ENCODE data around the gene C16orf96. TPM values are rescaled to one million over a fixed set of nuclear protein-coding genes. Genes with fewer than 3 reads are reported as not detected.

Gene C16orf96
- total RNA-seq, 6 experiments from 2014 or later = 0.06 to 0.24 (median 0.16) TPM; not detected in 1

DNA sequence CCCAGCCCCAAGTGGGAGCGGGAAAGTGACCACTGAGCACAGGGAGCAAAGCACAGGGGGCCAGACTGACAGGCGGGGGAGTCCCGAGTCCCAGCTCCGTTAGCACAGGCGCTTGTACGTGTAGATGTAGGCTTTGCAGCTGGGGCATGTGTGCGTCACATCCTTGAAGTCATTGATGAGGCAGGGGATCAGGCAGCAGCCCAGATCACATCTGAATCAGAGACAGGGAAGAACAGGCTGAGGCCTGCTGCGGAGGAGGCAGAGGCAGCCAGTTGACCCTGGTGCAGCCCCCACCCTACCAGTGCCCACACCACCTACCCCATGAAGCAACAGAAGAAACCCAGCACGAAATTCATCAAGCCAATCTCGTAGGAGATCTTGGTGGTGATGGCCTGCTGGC, 43.7 kb upstream of the C16orf96 start:
- Histone ChIP-seq H3K9me3 (no peaks in the 10 kb centered on the region), H3K4me3 (no peak overlapping the region), H3K36me3 (peaks cover 0 to 48% (median 24%) of the 10 kb centered on the region in 4 donors), H3K27ac (no peak overlapping the region), H3K4me1 (no peaks in the 10 kb centered on the region), H3K27me3 (no peaks in the 10 kb centered on the region)
- WGBS (ENCODE audit: insufficient coverage, low coverage, low lambda C conversion rate, missing lambda C conversion rate) = no CpG with 5 or more reads among the region's 10 CpGs
- ATAC-seq = no peak
- DNase-seq = no peak
- intact Hi-C loops (cut with DNase I) = no loop called here
- no peak for TF ChIP-seq POLR2A (IDR thresholded peaks at IDR 0.05)
- TF ChIP-seq, protein P1, sequence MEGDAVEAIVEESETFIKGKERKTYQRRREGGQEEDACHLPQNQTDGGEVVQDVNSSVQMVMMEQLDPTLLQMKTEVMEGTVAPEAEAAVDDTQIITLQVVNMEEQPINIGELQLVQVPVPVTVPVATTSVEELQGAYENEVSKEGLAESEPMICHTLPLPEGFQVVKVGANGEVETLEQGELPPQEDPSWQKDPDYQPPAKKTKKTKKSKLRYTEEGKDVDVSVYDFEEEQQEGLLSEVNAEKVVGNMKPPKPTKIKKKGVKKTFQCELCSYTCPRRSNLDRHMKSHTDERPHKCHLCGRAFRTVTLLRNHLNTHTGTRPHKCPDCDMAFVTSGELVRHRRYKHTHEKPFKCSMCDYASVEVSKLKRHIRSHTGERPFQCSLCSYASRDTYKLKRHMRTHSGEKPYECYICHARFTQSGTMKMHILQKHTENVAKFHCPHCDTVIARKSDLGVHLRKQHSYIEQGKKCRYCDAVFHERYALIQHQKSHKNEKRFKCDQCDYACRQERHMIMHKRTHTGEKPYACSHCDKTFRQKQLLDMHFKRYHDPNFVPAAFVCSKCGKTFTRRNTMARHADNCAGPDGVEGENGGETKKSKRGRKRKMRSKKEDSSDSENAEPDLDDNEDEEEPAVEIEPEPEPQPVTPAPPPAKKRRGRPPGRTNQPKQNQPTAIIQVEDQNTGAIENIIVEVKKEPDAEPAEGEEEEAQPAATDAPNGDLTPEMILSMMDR (IDR thresholded peaks at IDR 0.05) = no peak

DNA sequence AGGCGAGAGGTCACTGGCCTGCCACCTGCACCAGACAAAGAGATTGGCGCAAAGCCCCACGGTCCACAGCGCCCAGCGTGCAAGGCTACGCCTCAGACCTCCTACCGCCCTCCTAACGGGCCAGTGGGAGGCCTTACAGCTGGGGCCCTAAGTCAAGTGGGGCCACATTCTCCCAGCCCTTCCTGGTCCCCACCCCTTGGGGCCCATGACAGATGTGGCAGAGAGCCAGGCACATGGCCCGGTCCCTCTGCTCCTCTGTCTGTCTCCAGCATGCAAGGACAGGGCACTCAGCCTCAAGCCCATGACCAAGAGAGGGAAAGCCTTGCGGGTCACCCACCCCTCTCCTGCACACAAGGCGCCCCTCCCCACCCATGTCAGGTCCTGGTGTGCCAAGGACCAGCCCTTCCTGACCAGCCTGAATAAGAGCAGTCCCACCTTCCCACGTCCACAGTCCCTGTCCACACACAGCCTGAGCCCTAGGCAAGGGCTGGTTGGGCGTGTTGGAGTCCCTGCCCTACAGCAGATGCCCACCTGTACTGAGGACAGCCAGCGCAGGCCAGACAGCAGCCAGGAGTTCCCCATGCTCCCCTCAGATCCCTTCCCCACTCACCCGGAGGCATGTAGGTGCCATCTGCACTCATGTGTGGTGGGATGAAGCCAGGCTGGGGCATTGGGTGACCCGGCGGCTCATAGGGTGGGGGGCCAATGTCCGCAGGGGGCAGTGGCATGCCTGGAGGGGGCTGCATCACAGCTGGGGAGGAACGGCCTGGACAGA, 42.9 kb upstream of the C16orf96 start:
- TF ChIP-seq POLR2A (IDR thresholded peaks at IDR 0.05) = no peak
- TF ChIP-seq, protein P1 (IDR thresholded peaks at IDR 0.05) = no peak
- H3K27me3 ChIP-seq = no peaks in the 10 kb centered on the region
- DNase-seq = no peak
- WGBS (ENCODE audit: insufficient coverage, low coverage, low lambda C conversion rate, missing lambda C conversion rate) = 70% methylated on average over 5 of the region's 19 CpGs
- H3K4me3 ChIP-seq = no peak overlapping the region
- intact Hi-C loops (cut with DNase I) = no loop called here
- H3K4me1 ChIP-seq = no peaks in the 10 kb centered on the region
- peak in 1 of 4 donors; percentile 5 for ATAC-seq
- no peak overlapping the region for H3K27ac ChIP-seq
- peaks cover 0 to 40% (median 18%) of the 10 kb centered on the region in 4 donors for H3K36me3 ChIP-seq
- no peaks in the 10 kb centered on the region for H3K9me3 ChIP-seq

DNA sequence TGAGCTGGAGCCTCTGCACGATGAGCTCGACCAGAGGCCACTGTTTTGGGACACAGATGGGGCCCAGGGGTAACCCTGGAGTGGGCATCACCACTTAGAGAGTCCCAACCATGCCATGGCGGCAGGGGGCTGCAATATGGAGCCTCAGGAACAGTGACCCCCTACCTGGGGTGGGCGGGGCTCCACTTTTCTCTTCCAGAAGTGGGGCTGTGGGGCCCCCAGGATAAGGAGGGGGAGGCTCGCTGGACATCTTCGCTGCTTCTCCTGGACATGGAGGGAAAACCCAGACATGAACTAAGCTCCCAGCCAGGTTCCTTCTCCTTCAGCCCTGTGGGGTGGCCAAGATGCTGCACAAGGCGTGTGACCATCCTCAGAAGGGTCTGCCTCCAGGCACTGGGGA, 42.3 kb upstream of the C16orf96 start:
- ATAC-seq = no peak
- DNase-seq = no peak
- intact Hi-C loops (cut with DNase I) = no loop called here
- H3K4me3 ChIP-seq = no peak overlapping the region
- no peak overlapping the region for H3K27ac ChIP-seq
- no peaks in the 10 kb centered on the region for H3K27me3 ChIP-seq
- 88% methylated on average over 2 of the region's 7 CpGs for WGBS (ENCODE audit: insufficient coverage, low coverage, low lambda C conversion rate, missing lambda C conversion rate)
- H3K9me3 ChIP-seq = no peaks in the 10 kb centered on the region
- no peaks in the 10 kb centered on the region for H3K4me1 ChIP-seq
- TF ChIP-seq, protein P1 (IDR thresholded peaks at IDR 0.05) = no peak
- no peak for TF ChIP-seq POLR2A (IDR thresholded peaks at IDR 0.05)
- peaks cover 0 to 34% (median 14%) of the 10 kb centered on the region in 4 donors for H3K36me3 ChIP-seq

DNA sequence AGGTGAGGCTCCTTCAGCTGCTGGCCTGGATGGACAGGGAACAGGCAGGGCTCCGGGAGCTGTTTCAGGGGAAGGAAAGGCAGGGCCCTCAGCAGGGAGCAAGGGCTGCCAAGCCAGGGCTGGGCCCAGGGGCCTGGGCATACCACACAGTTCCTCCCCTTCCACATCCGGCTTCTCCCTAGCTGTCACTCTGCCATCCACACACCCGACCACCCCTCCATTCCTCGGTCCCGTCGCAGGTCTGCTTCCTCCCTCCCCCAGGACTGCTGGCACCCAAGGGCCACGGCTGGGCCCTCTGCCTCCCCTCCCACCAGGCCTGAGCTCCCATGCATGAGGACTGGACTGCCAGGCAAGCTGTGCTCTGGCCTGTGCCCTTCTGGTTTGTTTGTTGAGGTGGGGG, 41.5 kb upstream of the C16orf96 start:
- no peak for TF ChIP-seq POLR2A (IDR thresholded peaks at IDR 0.05)
- Histone ChIP-seq H3K9me3 (no peaks in the 10 kb centered on the region), H3K4me3 (no peak overlapping the region), H3K36me3 (peaks cover 0 to 27% (median 9%) of the 10 kb centered on the region in 4 donors), H3K4me1 (no peaks in the 10 kb centered on the region), H3K27ac (peak overlapping the region in 2 of 3 donors; percentile 28 to 41), H3K27me3 (no peaks in the 10 kb centered on the region)
- DNase-seq (no peak), ATAC-seq (peak in 3 of 4 donors; percentile 5 to 14 (median 11))
- intact Hi-C loops (cut with DNase I) = no loop called here
- 55% methylated on average over 2 of the region's 7 CpGs for WGBS (ENCODE audit: insufficient coverage, low coverage, low lambda C conversion rate, missing lambda C conversion rate)

DNA sequence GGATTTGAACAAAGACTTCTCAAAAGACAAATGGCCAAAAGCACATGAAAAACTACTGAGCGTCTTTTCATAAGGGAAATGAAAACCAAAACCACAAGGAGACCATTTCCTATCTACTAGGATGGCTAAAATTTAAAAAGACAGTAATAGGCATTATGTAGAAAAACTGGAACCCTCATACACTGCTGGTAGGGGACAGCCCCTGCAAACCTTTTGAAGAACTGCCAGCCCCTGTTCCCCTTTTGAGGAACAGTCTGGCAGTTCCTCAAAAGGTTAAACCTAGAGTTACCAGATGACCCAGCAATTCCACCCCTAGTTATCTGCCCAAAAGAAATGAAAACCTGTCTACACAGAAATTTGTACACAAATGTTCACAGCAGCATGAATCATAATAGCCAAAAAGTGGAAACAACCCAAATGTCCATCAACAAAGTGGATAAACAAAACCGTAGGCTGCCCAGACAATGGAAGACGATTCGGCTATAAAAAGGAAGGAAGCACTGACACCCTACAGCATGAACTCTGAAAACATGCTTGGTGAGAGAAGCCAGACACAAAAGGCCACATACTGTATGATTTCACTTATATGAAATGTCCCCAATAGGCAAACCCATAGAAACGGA, 40.4 kb upstream of the C16orf96 start:
- no peaks in the 10 kb centered on the region for H3K27me3 ChIP-seq
- TF ChIP-seq, protein P1 (IDR thresholded peaks at IDR 0.05) = no peak
- TF ChIP-seq POLR2A (IDR thresholded peaks at IDR 0.05) = no peak
- WGBS (ENCODE audit: insufficient coverage, low coverage, low lambda C conversion rate, missing lambda C conversion rate) = 38% methylated on average over 5 of the region's 5 CpGs
- peak; percentile 18 to 50 (median 34) for ATAC-seq
- H3K9me3 ChIP-seq = no peaks in the 10 kb centered on the region
- no peak overlapping the region for H3K4me3 ChIP-seq
- H3K36me3 ChIP-seq = peaks cover 0 to 16% (median 3%) of the 10 kb centered on the region in 4 donors
- intact Hi-C loops (cut with DNase I) = no loop called here
- DNase-seq = no peak
- H3K27ac ChIP-seq = peak overlapping the region; percentile 14 to 41 (median 26)
- H3K4me1 ChIP-seq = no peaks in the 10 kb centered on the region
